K562 (cell line): Measurements from ENCODE around the gene DNAAF2. TPM values are rescaled to one million over a fixed set of nuclear protein-coding genes. Genes with fewer than 3 reads are reported as not detected.
A peak's percentile ranks its signal among the peaks of the same experiment; 100 is the strongest.

ENCODE experiments used
- ATAC-seq: fragments of 200-7000 bp; cut with Tn5 transposase; 3 replicates; pipeline ENCODE4 v1.9.1; 2020; ENCODE audit warnings: moderate library complexity
- BruUV-seq: library from RNA; stranded (reverse); fragments of 400-500 nt; replicated peaks from 2 replicates; lab custom pipeline; 2021; lab: Mats Ljungman, UMichigan
- CTCF ChIA-PET: fragments of 300-600 bp; formaldehyde crosslinking; extraction: SDS; loops from one replicate; lab custom pipeline; 2021; ENCODE audit warnings: low intra/inter-chr PET ratio; lab: Yijun Ruan, JAX
- POLR2A ChIA-PET: fragments of 300-600, 350-650 bp; sonication (Branson Sonifier 250); formaldehyde crosslinking; extraction: SDS; loops from one replicate; lab custom pipeline; 2021; ENCODE audit warnings: antibody characterized with exemption, inconsistent platforms; lab: Yijun Ruan, JAX
- DNase-seq, 4 experiments: peaks; one replicate each; pipeline versions ENCODE4 v3.0.0 to v3.0.0-alpha.2; 2011 to 2018; ENCODE audit warnings: low spot score in 3 of 4, mixed read lengths in 3 of 4; ENCODE audit errors: extremely low read depth in 1 of 4
- FAIRE-seq: peaks from 2 replicates; lab custom pipeline; 2011; peaks lifted over from hg19 to GRCh38; lab: Jason Lieb, UNC
- H2AFZ ChIP-seq: 2 replicates; pipeline ENCODE4 v1.6.0; 2011; ENCODE audit warnings: low read depth, low read length, control low read depth, inconsistent platforms
- H3K27ac ChIP-seq: fragments of 200-600 bp; 3 replicates; pipeline ENCODE4 v1.8.0; 2011; ENCODE audit warnings: low read depth, mild to moderate bottlenecking, control low read depth, inconsistent platforms, low read length, moderate library complexity, mixed read lengths; ENCODE audit errors: extremely low read depth
- H3K27me3 ChIP-seq, 2 experiments: fragments of 300-600 bp in 1 of 2; 2 replicates in 1 of 2; 3 replicates in 1 of 2; pipeline versions ENCODE4 v1.6.0 to v1.8.0; 2011; ENCODE audit warnings: inconsistent platforms in 2 of 2, low read length in 2 of 2, mild to moderate bottlenecking in 1 of 2, mixed read lengths in 1 of 2, moderate library complexity in 1 of 2; ENCODE audit not compliant: control insufficient read depth in 2 of 2, insufficient read depth in 2 of 2
- H3K36me3 ChIP-seq: fragments of 300-600 bp; 3 replicates; pipeline ENCODE4 v1.8.0; 2011; ENCODE audit warnings: mild to moderate bottlenecking, low read length, inconsistent platforms; ENCODE audit not compliant: control insufficient read depth, insufficient read depth
- H3K4me1 ChIP-seq, 2 experiments: fragments of 200-600 bp in 1 of 2; replicated peaks in 1 of 2; 2 replicates in 1 of 2; 3 replicates in 1 of 2; pipeline versions ENCODE4 v1.5.1 to v1.8.0; 2011; ENCODE audit warnings: inconsistent platforms in 2 of 2, low read length in 2 of 2, mild to moderate bottlenecking in 1 of 2, mixed read lengths in 1 of 2, moderate library complexity in 1 of 2; ENCODE audit not compliant: control insufficient read depth in 2 of 2, insufficient read depth in 2 of 2
- H3K4me2 ChIP-seq: 2 replicates; pipeline ENCODE4 v1.6.1; 2011; ENCODE audit warnings: low read length, control low read depth, inconsistent platforms, mixed read lengths; ENCODE audit not compliant: insufficient read depth
- H3K4me3 ChIP-seq: fragments of 200-600 bp; sonication (generic), shearing (Covaris generic); 2 replicates; pipeline ENCODE4 v1.5.1; 2016; ENCODE audit warnings: control low read depth, inconsistent platforms
- H3K79me2 ChIP-seq: fragments of 200-600 bp; 3 replicates; pipeline ENCODE4 v1.8.0; 2011; ENCODE audit warnings: low read length, inconsistent platforms; ENCODE audit not compliant: control insufficient read depth, insufficient read depth
- H3K9ac ChIP-seq, 2 experiments: 2 replicates each; pipeline versions ENCODE4 v1.6.0 to v1.6.1; 2011; ENCODE audit warnings: low read depth in 2 of 2, low read length in 2 of 2, control low read depth in 1 of 2, inconsistent platforms in 1 of 2, mild to moderate bottlenecking in 1 of 2, mixed read lengths in 1 of 2; ENCODE audit not compliant: insufficient read depth in 1 of 2
- H3K9me1 ChIP-seq: one replicate; pipeline ENCODE4 v1.6.0; 2011; ENCODE audit warnings: inconsistent platforms, mild to moderate bottlenecking, low read length, moderate library complexity; ENCODE audit not compliant: control insufficient read depth, insufficient read depth
- H3K9me3 ChIP-seq: replicated peaks from 2 replicates; pipeline ENCODE4 v1.5.1; 2011; ENCODE audit warnings: low read depth, low read length, inconsistent platforms; ENCODE audit not compliant: control insufficient read depth, insufficient read depth
- H4K20me1 ChIP-seq: replicated peaks from 2 replicates; pipeline ENCODE4 v1.6.1; 2011; ENCODE audit warnings: low read length, inconsistent platforms, mixed read lengths; ENCODE audit not compliant: control insufficient read depth, insufficient read depth
- PHTF2 ChIP-seq: fragments of 250-450 bp; sonication (Bioruptor Pico); IDR thresholded peaks from 2 replicates; pipeline ENCODE4 v1.5.0; 2021; ENCODE audit warnings: mild to moderate bottlenecking
- SNRNP70 ChIP-seq: fragments of 200-400 bp; formaldehyde crosslinking; optimal IDR thresholded peaks from 2 replicates; pipeline ENCODE3; 2017; ENCODE audit warnings: low read depth, low read length
- ZNF584 ChIP-seq: fragments of 200-800 bp; sonication (Bioruptor generic); IDR thresholded peaks from 2 replicates; pipeline ENCODE4 v1.6.1; 2016; ENCODE audit warnings: low read depth, mild to moderate bottlenecking, missing genetic modification characterization, missing compliant biosample characterization
- WGBS: fragments of 100-300 bp; shearing (Covaris generic); methylation state at CpG from one replicate; pipeline ENCODE4 v1.1.6; 2016; ENCODE audit warnings: low coverage, mixed read lengths; ENCODE audit not compliant: insufficient coverage; ENCODE audit errors: missing lambda C conversion rate; 5-methylcytosine and 5-hydroxymethylcytosine counted together
- in situ Hi-C: fragments of 300-500 bp; cut with MboI; formaldehyde crosslinking; loops from 4 replicates; pipeline ENCODE4 v1.15.0; 2018; ENCODE audit warnings: inconsistent platforms, mixed read lengths
- intact Hi-C: fragments of 100-400 bp; cut with micrococcal nuclease; formaldehyde crosslinking; loops from 2 replicates; pipeline ENCODE4 v1.14.2; 2022
- polyA plus RNA-seq, 8 experiments: library from polyadenylated mRNA; depleted of rRNA in 4 of 8; stranded (reverse) in 5 of 8; unstranded in 3 of 8; fragments of >200 nt; fragmentation: Nextera tagmentation in 2 of 8; fragmentation: Illumina TruSeq in 1 of 8; extraction: Ambion mirVana in 2 of 8; extraction: Trizol in 1 of 8; gene quantifications; 2 replicates each; pipeline versions ENCODE4 v1.2.1 to v1.2.3, GENCODE V29; 2011 to 2014; ENCODE audit warnings: inconsistent platforms in 1 of 8, missing spikeins in 1 of 8
- total RNA-seq, 7 experiments: library from RNA; depleted of rRNA in 6 of 7; stranded (reverse); fragments of >200 nt in 6 of 7; fragmentation: Illumina TruSeq in 2 of 7; extraction: Trizol in 2 of 7; gene quantifications; 2 replicates each; pipeline versions ENCODE4 v1.2.1 to v1.2.3, GENCODE V29; 2011 to 2021; ENCODE audit warnings: low replicate concordance in 1 of 7
- TF ChIP-seq, protein P1 (sequence below), 2 experiments: IDR thresholded peaks; 2 replicates each; pipeline ENCODE4 v1.6.1; 2011; ENCODE audit warnings: borderline replicate concordance in 1 of 2, control low read depth in 1 of 2, low read depth in 1 of 2, low read length in 1 of 2, mild to moderate bottlenecking in 1 of 2, mixed read lengths in 1 of 2, moderate library complexity in 1 of 2; ENCODE audit not compliant: insufficient read depth in 1 of 2, insufficient read length in 1 of 2, poor library complexity in 1 of 2, severe bottlenecking in 1 of 2; ENCODE audit errors: extremely low read depth in 1 of 2
- TF ChIP-seq, protein P2 (sequence below), 2 experiments: fragments of 450-650 bp; IDR thresholded peaks; 2 replicates each; pipeline ENCODE4 v1.6.1; 2016; ENCODE audit warnings: mild to moderate bottlenecking in 2 of 2, borderline replicate concordance in 1 of 2, low read depth in 1 of 2, moderate library complexity in 1 of 2
- TF ChIP-seq, protein P3 (sequence below), 3 experiments: fragments of 200-800 bp in 1 of 3; fragments of 250-450 bp in 1 of 3; fragments of 450-650 bp in 1 of 3; sonication (Bioruptor Pico) in 1 of 3; sonication (Bioruptor generic) in 1 of 3; formaldehyde crosslinking in 1 of 3; IDR thresholded peaks; 2 replicates each; pipeline versions ENCODE4 v1.6.1 to v1.8.0; 2016 to 2022; ENCODE audit warnings: mild to moderate bottlenecking in 2 of 3, missing genetic modification characterization in 2 of 3, missing compliant biosample characterization in 1 of 3, moderate library complexity in 1 of 3

The DNAAF2 gene
- total and polyA plus RNA-seq, 9 of the 15 experiments (the other 6 are each of a cell fraction or from before 2014, with no cell fraction given), result 2.4 to 14.6 (median 11.1) TPM

DNA sequence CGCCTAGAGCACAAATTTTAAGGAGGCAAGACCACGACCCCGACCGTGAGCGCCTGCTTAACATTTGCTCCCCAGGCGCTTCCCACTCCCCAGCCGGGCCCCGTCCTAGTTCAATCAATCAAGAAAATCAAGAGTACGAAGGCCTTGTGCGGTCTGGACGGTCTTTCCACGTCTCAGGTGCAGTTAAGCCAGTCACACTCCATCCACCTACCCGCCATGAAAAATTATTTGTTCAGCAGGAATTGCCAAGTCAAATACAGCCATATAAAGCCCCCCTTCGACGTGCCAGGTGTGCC lies 36.9 kb downstream of the DNAAF2 start:
- ATAC-seq, result peak; percentile 29
- Histone ChIP-seq H3K4me2 (peak overlapping the region; percentile 88), H3K9me1 (no peaks in the 10 kb centered on the region), H3K79me2 (peaks cover 45% of the 10 kb centered on the region), H4K20me1 (no peaks in the 10 kb centered on the region), H2AFZ (peak overlapping the region; percentile 86), H3K4me3 (peak overlapping the region; percentile 53), H3K27ac (peak overlapping the region; percentile 96), H3K36me3 (peaks cover 19% of the 10 kb centered on the region; the same call in 2 of the 3 replicates), H3K27me3 (no peaks in the 10 kb centered on the region), H3K9me3 (no peaks in the 10 kb centered on the region), H3K4me1 (peaks cover 13 to 25% of the 10 kb centered on the region in 2 experiments), H3K9ac (peak overlapping the region; percentile 92 to 100)
- FAIRE-seq, result no peak
- intact Hi-C loops (loop anchor here (1.0 to 2.0 kb wide), 2 partner anchors 22 to 35 kb away; partner anchors contain the start of genes MGAT2 and RPL36AL), in situ Hi-C loops (no loop called here)
- CTCF ChIA-PET, result interaction anchor here (2.4 kb wide), 1 partner anchor 11 kb away, joined by 6 read pairs; no protein-coding TSS in a partner anchor
- TF ChIP-seq, protein P1, sequence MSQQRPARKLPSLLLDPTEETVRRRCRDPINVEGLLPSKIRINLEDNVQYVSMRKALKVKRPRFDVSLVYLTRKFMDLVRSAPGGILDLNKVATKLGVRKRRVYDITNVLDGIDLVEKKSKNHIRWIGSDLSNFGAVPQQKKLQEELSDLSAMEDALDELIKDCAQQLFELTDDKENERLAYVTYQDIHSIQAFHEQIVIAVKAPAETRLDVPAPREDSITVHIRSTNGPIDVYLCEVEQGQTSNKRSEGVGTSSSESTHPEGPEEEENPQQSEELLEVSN (IDR thresholded peaks at IDR 0.05; ENCODE audit: borderline replicate concordance in 1 of 2, extremely low read depth in 1 of 2, insufficient read depth in 1 of 2, insufficient read length in 1 of 2, low read depth in 1 of 2, low read length in 1 of 2, poor library complexity in 1 of 2, severe bottlenecking in 1 of 2), result peak in 1 of 2 experiments; percentile 9
- TF ChIP-seq ZNF584 (CRISPR knock-in tag) (peak; percentile 67; the same call in 1 of the 2 replicates), SNRNP70 (no peak), PHTF2 (CRISPR knock-in tag) (no peak)
- TF ChIP-seq, protein P2, sequence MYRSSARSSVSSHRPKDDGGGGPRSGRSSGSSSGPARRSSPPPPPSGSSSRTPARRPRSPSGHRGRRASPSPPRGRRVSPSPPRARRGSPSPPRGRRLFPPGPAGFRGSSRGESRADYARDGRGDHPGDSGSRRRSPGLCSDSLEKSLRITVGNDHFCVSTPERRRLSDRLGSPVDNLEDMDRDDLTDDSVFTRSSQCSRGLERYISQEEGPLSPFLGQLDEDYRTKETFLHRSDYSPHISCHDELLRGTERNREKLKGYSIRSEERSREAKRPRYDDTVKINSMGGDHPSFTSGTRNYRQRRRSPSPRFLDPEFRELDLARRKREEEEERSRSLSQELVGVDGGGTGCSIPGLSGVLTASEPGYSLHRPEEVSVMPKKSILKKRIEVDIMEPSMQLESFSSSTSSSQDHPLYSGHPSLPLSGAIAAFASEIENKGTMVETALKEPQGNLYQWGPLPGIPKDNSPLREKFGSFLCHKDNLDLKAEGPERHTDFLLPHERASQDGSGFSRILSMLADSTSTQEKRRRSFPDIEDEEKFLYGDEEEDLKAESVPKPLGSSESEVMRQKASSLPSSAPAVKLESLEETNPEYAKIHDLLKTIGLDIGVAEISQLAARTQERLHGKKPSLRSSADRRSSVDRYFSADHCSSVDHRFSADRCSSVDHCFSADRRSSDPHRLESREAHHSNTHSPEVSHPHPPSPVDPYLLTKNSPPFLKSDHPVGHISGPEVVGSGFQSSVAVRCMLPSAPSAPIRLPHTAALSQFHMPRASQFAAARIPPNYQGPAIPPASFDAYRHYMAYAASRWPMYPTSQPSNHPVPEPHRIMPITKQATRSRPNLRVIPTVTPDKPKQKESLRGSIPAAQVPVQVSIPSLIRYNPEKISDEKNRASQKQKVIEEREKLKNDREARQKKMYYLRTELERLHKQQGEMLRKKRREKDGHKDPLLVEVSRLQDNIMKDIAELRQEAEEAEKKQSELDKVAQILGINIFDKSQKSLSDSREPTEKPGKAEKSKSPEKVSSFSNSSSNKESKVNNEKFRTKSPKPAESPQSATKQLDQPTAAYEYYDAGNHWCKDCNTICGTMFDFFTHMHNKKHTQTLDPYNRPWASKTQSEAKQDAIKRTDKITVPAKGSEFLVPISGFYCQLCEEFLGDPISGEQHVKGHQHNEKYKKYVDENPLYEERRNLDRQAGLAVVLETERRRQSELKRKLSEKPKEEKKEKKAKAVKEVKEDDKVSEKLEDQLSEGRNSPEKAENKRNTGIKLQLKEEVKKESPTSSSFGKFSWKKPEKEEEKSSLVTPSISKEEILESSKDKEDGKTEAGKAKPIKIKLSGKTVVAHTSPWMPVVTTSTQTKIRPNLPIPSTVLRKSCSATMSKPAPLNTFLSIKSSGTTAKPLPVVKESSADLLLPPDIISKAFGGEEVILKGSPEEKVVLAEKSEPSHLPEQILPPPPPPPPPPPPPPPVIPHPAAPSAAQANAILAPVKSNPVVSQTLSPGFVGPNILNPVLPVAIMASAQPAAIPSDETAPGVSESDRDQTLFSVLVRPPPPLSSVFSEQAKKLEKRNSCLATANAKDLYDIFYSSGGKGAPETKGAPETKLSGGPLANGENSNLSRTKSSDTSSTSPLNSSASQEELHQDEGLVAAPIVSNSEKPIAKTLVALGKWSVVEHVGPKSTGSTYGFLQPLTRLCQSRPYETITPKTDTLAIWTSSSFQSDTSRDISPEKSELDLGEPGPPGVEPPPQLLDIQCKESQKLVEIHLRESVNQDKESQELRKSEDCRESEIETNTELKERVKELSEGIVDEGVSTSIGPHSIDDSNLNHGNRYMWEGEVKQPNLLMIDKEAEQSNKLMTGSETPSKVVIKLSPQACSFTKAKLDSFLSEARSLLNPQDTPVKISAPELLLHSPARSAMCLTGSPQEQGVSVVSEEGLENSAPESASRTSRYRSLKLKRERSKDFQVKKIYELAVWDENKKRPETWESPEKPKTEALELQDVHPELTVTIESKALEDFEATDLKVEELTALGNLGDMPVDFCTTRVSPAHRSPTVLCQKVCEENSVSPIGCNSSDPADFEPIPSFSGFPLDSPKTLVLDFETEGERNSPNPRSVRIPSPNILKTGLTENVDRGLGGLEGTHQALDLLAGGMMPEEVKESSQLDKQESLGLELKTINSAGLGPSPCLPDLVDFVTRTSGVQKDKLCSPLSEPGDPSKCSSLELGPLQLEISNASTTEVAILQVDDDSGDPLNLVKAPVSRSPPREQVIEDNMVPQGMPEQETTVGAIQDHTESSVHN (IDR thresholded peaks at IDR 0.05; ENCODE audit: borderline replicate concordance in 1 of 2, low read depth in 1 of 2), result no peak
- TF ChIP-seq, protein P3, sequence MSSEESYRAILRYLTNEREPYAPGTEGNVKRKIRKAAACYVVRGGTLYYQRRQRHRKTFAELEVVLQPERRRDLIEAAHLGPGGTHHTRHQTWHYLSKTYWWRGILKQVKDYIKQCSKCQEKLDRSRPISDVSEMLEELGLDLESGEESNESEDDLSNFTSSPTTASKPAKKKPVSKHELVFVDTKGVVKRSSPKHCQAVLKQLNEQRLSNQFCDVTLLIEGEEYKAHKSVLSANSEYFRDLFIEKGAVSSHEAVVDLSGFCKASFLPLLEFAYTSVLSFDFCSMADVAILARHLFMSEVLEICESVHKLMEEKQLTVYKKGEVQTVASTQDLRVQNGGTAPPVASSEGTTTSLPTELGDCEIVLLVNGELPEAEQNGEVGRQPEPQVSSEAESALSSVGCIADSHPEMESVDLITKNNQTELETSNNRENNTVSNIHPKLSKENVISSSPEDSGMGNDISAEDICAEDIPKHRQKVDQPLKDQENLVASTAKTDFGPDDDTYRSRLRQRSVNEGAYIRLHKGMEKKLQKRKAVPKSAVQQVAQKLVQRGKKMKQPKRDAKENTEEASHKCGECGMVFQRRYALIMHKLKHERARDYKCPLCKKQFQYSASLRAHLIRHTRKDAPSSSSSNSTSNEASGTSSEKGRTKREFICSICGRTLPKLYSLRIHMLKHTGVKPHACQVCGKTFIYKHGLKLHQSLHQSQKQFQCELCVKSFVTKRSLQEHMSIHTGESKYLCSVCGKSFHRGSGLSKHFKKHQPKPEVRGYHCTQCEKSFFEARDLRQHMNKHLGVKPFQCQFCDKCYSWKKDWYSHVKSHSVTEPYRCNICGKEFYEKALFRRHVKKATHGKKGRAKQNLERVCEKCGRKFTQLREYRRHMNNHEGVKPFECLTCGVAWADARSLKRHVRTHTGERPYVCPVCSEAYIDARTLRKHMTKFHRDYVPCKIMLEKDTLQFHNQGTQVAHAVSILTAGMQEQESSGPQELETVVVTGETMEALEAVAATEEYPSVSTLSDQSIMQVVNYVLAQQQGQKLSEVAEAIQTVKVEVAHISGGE (CRISPR knock-in tag; IDR thresholded peaks at IDR 0.05), result 0 out of 6 replicates have a peak, but pooled peaks of 1 of the 3 experiments have one; percentile 30
- peak in 3 of 4 experiments; percentile 12 to 46 (median 30) for DNase-seq
- no TSS peak for BruUV-seq
- POLR2A ChIA-PET, result interaction anchor here (0.6 to 2.4 kb wide), 6 partner anchors 12 to 247 kb away, joined by 3 to 12 read pairs (median 4); partner anchors contain the start of genes RPL36AL and RPS29
- WGBS, result 0% methylated on average over 12 of the region's 15 CpGs
